HCT116 (cell line): ENCODE data around the gene TXNDC17.

ENCODE experiments used
- CEBPB ChIP-seq: IDR thresholded peaks from 2 replicates; pipeline ENCODE4 v1.6.1; 2012; ENCODE audit warnings: low read depth
- CTCF ChIP-seq, 3 experiments: fragments of 200-600 bp in 1 of 3; sonication (generic) in 1 of 3; IDR thresholded peaks in 2 of 3; conservative IDR thresholded peaks in 1 of 3; 2 replicates each; pipeline ENCODE4 v1.5.1; 2012 to 2017; ENCODE audit warnings: low read depth in 2 of 3, low read length in 2 of 3, antibody characterized with exemption in 1 of 3, borderline replicate concordance in 1 of 3, control low read depth in 1 of 3, mild to moderate bottlenecking in 1 of 3, mixed read lengths in 1 of 3, mixed run types in 1 of 3, moderate library complexity in 1 of 3; ENCODE audit not compliant: insufficient read depth in 1 of 3
- ELF1 ChIP-seq: IDR thresholded peaks from 2 replicates; pipeline ENCODE4 v1.6.1; 2012; ENCODE audit warnings: low read depth, borderline replicate concordance
- EZH2 ChIP-seq: fragments of 200-600 bp; sonication (generic); IDR thresholded peaks from 2 replicates; pipeline ENCODE4 v1.6.1; 2017; ENCODE audit warnings: antibody characterized with exemption, mixed run types
- EZH2phosphoT487 ChIP-seq: fragments of 200-600 bp; IDR thresholded peaks from 2 replicates; pipeline ENCODE4 v1.6.1; 2018; ENCODE audit warnings: antibody characterized with exemption, borderline replicate concordance
- FOSL1 ChIP-seq: IDR thresholded peaks from 2 replicates; pipeline ENCODE4 v1.6.1; 2012; ENCODE audit warnings: low read depth
- MAX ChIP-seq: IDR thresholded peaks from 2 replicates; pipeline ENCODE4 v1.6.1; 2012
- POLR2A ChIP-seq: IDR thresholded peaks from 2 replicates; pipeline ENCODE4 v1.7.0; 2011; ENCODE audit warnings: borderline replicate concordance; ENCODE audit not compliant: insufficient read depth, insufficient read length; ENCODE audit errors: extremely low read depth
- POLR2AphosphoS5 ChIP-seq: IDR thresholded peaks from 2 replicates; pipeline ENCODE4 v1.6.1; 2011; ENCODE audit warnings: mild to moderate bottlenecking, low read depth, low read length, moderate library complexity
- SIN3A ChIP-seq: IDR thresholded peaks from 2 replicates; pipeline ENCODE4 v1.6.1; 2012; ENCODE audit warnings: low read depth
- ZNF274 ChIP-seq: fragments of 200-500 bp; sonication (Bioruptor generic); IDR thresholded peaks from 2 replicates; pipeline ENCODE4 v1.6.1; 2014; ENCODE audit warnings: mild to moderate bottlenecking, low read depth, low read length, inconsistent platforms

GRCh38 chr17:6666557-6666956 lies 25.7 kb downstream of the TXNDC17 start:
- TF ChIP-seq CTCF (IDR thresholded peaks at IDR 0.05 in 2 of 3, conservative IDR thresholded peaks at IDR 0.05 in 1 of 3; ENCODE audit: borderline replicate concordance in 1 of 3, insufficient read depth in 1 of 3, low read depth in 2 of 3, low read length in 2 of 3) (no peak), CEBPB (no peak), MAX (no peak), POLR2AphosphoS5 (no peak), EZH2phosphoT487 (no peak), FOSL1 (no peak), ZNF274 (no peak), SIN3A (no peak), ELF1 (no peak), POLR2A (no peak), EZH2 (no peak)
